SKM-1 treated with dmso at 0.1 percent for 144 hours (cell line): ENCODE measurements around the gene MTA3.
A peak's percentile ranks its signal among the peaks of the same experiment; 100 is the strongest.
"Not testable (repeated sequence)": the region's sequence is repeated elsewhere in the genome, so short reads cannot be mapped to it uniquely, and the experiment has no call there.

Experiments used
- DNase-seq: peaks from one replicate; lab custom pipeline; 2025; ENCODE audit not compliant: unreplicated experiment; lab: John Stamatoyannopoulos, UW

MTA3 gene

DNA sequence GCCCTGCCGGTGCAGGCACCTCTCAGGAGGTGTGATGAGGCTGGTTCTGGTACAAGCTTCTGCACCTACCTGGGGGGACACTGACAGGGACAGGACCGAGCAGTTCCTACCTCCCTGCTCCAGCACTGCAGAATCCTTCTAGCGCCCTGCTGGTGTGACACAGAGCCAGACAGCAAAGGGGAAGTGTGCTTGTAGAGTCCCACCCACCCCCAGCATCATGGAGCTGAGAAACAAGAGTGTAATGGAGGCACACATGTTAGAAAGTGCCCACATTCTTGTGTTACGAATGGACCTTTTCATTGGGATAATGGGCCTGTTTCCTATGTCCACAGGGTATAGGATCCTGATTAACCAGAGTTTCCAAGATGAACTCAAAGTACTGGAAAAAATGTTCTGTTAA lies 157.2 kb downstream of the MTA3 start:
- DNase-seq, result peak; percentile 32

DNA sequence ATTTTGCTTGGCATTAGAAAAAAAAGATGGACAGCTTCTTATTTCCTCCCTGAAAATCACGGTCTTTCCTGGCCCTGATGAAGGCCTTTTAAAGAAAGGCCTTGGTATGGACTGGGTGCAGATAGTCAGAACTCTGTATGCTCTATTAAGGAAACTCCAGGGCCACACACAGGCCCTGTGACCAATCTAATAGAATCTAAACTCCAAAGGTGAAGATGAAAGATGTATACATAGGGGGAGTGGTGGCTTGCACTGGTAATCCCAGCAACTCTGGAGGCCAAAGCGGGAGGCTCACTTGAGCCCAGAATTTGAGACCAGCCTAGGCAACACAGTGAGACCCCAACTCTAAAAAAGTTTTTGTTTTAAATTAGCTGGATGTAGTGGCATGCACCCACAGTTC lies 158.2 kb downstream of the MTA3 start:
- DNase-seq, result no peak

DNA sequence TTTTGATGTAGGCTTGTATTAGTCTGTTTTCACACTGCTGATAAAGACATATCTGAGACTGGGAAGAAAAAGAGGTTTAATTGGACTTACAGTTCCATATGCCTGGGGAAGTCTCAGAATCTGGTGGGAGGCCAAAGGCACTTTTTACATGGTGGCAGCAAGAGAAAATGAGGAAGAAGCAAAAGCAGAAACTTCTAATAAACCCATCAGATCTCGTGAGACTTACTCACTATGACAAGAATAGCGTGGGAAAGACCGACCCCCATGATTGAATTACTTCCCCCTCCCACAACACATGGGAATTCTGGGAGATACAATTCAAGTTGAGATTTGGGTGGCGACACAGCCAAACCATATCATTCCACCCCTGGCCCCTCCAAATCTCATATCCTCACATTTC lies 162.9 kb downstream of the MTA3 start:
- DNase-seq, result not testable (repeated sequence)

DNA sequence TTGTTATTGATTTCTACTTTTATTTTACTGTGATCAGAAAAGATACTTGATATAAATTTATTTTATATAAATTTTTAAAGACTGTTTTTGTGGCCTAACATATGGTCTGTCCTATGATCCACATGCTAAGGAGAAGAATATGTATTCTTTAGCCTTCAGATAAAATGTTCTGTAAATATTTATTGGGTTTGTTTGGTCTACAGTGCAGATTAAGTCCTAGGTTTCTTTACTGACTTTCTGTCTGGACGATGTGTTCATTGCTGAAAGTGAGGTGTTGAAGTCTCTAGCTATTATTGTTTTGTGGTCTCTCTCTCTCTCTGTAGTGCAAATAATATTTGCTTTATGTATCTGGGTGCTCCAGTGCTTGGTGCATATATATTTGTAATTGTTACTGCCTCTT lies 165.4 kb downstream of the MTA3 start:
- DNase-seq, result no peak

DNA sequence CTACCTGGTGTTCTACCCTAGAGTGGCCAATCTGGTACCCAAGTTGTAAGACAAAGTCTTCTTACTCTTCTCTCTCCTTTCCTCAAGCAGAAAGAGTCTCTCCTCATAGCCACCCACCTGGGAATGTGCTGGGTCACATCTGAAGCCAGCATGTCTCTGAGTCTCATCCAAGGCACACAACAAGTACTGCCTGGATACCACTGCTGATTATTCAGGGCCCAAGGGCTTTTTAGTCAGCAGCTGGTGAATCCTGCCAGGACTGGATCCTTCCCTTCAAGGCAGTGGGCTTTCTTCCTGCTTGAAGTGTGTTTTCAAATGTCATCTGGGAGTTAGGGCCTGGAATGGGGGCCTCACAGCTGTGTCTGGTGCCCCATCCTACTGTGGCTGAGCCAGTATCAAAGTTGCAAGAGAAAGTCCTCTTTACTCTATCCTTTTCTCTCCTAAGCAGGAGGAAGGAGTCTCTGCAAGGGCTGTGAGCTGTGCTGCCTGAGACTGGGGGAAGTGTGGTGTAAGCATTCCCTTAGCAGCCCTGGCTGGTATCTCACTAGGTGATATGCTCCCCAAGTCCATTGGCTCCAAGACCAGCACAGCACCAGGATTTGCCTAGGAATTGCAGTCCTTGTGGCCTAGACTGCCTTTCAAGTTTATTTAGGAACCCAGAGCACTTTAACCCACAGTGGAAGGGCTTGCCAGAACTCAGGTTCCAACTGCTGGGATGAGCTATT lies 168.3 kb downstream of the MTA3 start:
- no peak for DNase-seq

DNA sequence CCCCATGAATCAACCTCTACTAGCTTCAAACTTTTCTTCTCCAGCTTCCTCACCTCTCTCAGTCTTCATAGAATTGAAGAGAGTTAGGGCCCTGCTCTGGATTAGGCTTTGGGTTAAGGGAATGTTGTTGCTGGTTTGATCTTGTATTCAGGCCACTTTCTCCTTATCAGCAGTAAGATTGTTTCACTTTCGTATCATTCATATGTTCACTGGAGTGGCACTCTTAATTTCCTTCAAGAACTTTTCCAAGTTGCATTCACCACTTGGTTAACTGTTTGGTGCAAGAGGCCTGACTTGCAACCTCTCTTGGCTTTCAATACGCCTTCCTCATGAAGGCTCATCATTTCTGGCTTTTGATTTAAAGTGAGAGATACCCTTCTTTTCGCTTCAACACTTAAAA lies 172.7 kb downstream of the MTA3 start:
- no peak for DNase-seq

DNA sequence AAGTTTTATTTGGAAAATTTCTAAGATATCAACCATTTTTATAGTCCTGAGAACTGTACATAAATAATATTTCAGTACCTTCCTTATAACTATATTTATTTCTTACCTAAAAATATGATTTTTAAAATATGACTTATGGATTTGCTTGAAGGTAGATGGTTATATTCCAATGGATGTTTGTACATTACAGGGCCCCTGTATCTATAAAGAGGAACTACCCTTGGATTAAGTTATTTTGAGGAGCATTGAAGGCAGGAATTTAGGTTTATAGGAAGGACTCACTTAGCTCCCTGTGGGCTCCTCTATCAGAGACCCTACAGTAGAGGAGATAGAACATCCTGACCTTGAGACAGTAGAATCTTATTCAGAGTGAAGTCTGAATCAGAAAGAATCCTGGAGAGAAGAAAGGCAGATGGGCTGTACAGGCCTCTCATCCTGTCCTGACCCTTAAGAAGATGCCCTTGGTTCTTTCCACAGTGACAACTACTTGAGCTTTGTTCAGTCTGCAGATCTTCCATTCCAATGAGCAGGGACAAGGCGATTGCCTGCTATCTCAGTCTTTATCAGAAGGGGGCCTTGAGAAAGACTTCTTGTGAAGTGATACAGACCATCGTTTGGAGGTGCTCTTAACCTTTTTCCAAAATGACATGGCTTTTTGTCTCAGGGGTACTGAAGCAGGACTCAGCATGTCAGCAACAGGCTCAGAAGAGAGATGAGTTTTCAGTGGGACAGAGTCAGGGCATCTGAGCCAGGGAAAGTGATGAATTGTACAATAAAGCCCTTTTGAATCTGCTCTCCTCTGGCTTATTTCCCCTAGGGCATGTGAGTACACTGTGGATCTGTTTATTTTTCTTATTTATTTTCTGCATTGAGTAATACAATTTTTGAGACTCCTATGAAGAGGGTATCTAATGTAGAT lies 174.6 kb downstream of the MTA3 start:
- no peak for DNase-seq

DNA sequence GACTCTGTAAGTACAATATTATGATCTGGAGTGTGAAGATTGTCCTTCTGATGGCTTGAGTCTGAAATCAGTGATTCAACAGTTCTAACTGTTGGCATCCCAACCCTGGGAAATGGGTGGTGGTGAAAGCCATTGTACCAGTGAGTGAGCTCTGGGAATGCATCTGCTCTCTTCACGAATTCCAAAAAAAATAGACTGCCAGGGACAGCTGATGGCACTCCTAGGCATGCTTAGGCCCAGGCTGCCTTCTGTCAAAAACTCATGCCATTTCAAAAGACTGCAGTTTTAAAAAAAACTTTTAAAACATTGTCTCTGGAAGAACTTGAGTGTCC lies 175.2 kb downstream of the MTA3 start:
- no peak for DNase-seq

DNA sequence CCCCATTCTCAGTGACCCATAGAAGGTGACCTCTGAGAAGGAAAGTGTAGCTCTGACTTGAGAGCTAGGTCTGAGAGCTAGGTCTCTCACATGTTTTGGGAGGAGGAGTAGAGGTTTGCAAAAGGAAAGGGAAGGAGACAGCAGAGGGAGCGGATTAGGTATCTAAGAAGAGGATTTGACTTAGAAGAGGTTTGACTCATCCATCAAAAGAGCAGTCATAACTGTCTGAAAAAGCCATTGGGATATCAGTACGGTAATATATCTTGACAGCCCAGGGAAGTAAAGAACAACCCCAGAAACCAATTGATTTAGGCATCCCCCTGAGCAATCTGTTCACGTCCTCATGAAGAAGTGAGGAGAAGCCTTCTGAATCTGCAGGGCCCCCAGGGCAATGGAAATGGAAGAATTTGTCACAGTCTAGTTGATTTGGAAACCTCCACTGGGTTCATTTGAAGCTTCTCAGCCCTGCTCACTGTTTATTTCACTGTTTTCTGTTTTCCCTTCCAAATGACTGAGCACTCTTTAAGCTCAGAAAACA lies 176.2 kb downstream of the MTA3 start:
- no peak for DNase-seq

DNA sequence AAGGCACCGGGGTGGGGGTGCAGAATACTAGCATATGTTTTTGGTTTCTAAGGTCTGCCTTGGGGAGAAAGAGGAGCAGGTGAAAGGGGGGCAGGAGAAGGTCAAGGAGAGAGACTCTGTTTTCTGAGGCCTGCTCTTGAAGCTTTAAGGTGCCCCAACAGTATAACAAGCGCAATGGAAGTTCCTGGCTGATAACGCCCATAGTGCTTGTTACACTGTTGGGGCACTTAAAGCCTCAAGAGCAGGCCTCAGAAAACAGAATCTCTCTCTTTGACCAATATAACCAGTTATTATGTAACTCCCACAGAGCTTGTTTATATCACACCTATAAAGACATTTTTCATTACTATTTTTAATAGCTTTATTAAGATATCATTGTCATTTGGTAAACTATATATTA lies 179.0 kb downstream of the MTA3 start:
- no peak for DNase-seq

DNA sequence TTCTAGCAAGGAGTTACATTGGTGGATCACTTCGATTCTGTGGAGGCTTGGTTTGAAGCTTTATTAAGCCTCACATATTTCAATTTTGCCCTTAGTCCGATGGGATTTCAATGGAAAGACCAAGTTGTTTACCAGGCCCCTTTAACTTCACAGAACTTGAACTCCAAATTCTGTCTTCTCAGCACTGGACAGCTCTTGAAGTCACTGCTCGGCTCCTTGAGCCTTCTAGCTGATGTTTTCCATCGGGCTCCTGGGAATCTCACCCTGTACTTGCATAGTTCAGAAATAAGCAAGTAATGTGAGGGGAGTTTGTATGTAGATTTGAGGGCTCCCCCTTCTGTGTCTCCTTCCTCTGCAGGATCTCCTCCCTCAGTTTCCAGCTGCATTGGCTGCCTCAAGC lies 180.4 kb downstream of the MTA3 start:
- DNase-seq, result no peak

DNA sequence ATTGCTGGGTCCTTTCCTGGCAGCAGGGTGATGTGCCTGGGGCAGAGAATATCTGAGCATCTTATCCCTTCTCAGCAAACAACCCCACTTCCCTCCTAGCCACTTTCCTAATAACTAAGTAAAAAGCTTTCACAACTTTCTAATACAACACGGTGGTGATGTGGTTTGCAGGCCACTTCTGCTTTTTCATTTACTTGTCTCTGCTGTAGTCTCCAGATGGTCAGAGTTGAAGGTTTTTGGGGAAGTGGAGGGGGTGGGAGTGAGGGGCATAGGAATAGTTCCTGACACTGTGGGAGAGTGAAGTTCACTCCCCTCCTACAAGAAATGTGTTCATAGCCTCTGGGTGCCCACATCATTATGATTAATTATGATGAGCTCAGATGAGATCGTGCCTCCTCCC lies 183.9 kb downstream of the MTA3 start:
- DNase-seq, result peak; percentile 99

DNA sequence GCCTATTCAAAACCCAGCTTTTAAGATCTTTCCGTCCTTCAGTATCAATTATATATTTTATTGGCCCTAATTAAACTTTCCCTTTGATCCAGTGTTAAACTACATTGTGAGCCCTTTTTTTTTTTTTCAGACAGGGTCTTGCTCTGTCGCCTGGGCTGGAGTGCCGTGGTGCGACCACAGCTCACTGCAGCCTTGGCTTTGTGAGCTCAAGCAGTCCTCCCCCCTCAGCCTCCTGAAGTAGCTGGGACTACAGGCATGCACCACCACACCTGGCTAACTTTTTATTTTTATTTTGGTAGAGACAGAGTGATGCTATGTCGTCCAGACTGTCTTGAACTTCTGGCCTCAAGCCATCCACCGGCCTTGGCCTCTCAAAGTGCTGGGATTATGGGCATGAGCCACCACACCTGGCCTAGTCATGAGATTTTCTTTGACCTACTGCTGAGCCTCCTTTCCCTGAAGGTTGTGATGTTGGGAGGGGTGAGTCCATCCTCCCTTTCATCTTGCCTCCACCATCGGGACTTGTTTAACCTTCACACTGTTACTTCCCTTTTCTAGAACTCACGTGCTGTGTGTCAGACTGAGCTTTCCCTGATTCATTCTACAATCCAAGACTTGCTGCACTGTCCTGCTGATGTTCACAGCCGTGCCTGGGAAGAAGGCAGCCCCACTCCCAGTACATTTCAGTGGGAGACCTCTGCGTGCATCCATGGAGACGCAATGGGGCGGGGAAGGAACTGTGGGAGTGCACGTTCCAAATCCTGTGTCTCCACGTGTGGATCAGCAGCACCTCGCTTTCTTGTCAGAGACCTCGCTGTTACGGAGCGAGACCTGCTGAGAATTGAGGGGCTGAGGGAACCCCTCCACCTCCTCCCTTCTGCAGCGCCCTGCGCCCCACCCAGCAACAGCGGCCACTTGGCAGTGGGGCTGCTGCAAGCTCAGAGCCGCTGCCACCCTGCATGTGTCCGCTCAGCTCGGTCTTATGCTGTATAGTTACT lies 184.7 kb downstream of the MTA3 start:
- peak; percentile 73 for DNase-seq

DNA sequence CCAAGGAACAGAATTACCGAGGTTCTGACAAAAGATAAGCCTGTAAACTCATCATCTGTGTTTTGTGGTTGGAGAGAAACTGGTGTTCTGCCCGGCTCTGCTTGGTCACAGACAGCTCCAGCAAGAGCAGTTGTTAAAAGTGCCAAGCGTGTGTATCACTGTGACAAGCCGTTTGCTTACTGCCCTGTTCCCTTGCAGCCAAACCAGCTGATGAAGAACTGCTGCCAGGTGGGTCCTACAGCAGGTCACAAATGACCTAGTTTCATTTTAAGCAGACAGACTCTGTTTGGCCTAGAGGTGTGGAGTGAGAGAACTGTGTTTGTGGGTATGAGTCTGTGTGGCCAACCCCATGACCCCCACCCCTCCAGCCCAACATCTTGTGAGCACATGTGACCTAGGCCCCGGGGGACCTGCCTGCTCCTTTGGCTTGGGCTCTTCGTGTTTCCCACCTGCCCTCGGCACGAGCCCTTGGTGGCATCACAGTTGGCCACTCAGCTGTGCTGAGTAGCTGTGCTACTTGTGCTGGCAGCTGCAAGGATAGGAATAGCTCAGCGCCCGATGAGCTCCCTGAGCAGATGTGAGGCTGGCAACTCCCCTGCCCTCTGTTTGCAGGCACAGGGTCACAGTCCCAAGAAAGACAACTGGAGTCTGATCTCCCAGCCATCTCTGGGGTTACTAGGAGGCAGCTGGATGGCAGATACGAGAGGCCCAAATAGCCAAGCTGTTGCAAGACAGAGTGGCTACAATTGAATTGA lies 185.8 kb downstream of the MTA3 start:
- no peak for DNase-seq

DNA sequence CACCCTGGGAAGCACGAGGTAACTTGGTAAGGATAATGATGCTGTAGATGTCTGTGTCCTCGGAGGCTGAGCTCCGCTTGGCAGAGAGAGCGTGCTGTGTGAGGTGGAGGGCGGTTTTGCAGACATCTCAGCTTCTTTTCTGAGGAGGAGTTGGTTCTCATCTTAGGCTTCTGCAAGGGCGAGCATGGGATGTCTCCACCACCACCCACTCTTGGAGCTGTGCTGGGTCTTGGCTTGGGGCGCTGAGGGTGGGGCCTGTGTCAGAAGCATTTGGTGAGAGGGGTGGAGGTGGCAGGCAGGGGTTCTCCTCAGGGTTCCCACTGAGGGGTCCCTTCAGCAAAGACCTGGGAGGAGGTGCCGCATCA lies 186.3 kb downstream of the MTA3 start:
- DNase-seq, result no peak

DNA sequence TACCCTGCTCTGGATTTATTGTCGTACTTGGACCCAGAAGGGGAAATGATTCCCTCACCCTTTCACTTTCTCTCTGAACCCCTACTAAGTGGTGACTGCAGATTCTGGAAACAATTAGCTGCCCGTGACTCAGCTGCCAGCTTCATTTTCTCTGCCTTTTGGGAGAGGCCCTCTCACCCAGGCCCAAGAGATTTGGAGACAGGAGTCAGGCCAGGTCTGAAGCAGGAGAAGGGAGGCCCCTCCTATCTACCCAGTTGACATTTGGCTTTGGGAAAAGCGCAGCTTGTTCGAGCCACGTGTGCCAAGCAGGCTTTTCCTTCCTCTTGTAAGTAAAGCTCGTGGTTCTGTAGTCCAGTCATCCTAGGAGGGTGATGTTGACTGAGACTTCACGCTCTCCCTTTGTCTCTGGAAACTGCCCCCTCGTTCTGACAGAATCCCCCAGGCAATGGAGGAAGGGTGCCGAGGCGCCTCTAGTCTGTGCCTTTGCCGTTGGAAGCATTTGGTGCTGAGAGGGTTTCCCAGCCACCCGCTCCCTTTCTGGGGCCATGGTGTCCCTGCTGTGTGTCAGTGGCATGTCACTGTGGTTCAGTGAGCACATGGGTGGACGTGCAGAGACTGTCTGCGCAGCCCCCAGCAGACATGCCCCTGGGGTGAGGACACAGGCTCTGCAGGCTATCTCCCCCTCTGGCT lies 186.9 kb downstream of the MTA3 start:
- DNase-seq, result no peak

DNA sequence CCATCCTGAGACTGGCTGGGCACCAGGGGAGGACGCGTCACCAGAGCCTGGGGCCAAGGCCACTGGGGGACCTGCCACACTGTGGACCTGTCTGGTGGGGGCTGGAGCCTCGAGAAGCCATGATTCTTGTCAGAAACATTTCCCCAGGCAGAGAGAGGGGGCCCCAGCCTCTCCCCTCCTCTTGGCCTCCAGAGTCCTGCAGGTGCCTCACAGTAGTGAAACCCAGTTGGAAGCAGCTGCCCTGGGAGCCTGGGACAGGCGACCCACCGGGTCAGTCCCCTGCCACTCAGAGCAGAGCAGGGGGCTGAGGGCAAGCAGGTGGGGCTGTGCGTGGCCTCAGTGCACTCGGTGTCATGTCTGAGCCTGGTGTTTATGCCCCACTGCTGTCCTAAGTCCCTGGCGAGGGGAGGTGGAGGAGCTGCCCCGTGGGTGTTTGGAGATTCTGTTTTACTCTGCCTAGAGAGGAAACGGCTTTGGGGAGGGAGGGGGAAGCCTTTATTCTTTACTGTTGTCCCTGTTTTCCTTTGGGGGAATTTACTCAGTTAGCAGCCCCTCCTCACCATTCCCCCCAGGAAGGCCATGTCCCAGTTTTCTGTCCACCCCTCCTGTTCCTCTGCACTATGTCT lies 187.8 kb downstream of the MTA3 start:
- no peak for DNase-seq

DNA sequence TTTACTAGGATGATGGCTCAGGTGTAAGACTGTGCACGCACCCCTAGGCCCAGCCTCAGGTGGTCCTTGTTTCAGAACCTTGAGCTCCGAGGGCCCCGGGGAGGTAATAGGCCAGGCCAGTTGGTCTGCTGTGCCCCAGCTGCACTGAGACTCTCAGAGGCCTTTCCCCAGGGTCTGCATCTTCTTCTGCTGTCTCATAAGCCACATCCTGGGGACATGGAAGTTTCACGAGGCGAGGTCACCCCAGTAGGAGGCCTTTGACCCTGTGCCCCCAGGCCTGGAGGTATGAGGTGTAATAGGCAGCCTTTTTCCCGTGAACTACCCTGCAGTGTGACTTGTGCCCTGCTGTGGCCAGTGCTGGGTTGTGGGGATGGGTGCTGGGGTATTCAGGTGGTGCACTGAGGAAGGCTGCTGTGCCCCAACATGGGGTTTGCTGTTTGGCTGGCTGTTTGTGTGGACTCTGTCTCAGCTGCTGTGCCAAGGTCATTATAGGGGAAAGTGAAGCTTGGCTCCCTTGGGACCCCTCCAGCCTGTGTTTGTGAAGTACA lies 188.6 kb downstream of the MTA3 start:
- DNase-seq, result no peak
